HCT116 (cell line): ENCODE data around the gene MYCBP. TPM values are rescaled to one million over a fixed set of nuclear protein-coding genes. Genes with fewer than 3 reads are reported as not detected.

Source experiments
- ATAC-seq: fragments of 200-7000 bp; cut with Tn5 transposase; 2 replicates; pipeline ENCODE4 v1.9.1; 2020; ENCODE audit warnings: mild to moderate bottlenecking, moderate library complexity
- BruUV-seq: library from RNA; stranded (reverse); fragments of 400-500 nt; replicated peaks from 2 replicates; lab custom pipeline; 2021; lab: Mats Ljungman, UMichigan
- CTCF ChIA-PET: fragments of 300-600 bp; sonication (Branson Sonifier 250); formaldehyde crosslinking; loops from one replicate; lab custom pipeline; 2021; ENCODE audit warnings: antibody characterized with exemption; lab: Charles Lee
- POLR2A ChIA-PET: fragments of 300-600, 350-600 bp; sonication (Branson Sonifier 250); formaldehyde crosslinking; loops from one replicate; lab custom pipeline; 2021; ENCODE audit warnings: antibody characterized with exemption; lab: Charles Lee
- RAD21 ChIA-PET, 2 experiments: fragments of 300-600 bp; sonication (Branson Sonifier 250); formaldehyde crosslinking; loops; one replicate each; lab custom pipeline; 2023; ENCODE audit warnings: low total read pairs in 2 of 2; ENCODE audit not compliant: uncharacterized antibody in 2 of 2, unreplicated experiment in 2 of 2, low non-redundant PET in 1 of 2; lab: Charles Lee
- DNase-seq: peaks from one replicate; pipeline ENCODE4 v3.0.0-alpha.2; 2010; ENCODE audit warnings: low read depth, low spot score
- H2AFZ ChIP-seq: fragments of 200-600 bp; shearing (Covaris generic), sonication (generic); 2 replicates; pipeline ENCODE4 v1.6.1; 2017; ENCODE audit warnings: low read depth, mixed run types, mixed read lengths, antibody characterized with exemption, low read length; ENCODE audit not compliant: poor library complexity, severe bottlenecking
- H3K27ac ChIP-seq: 2 replicates; pipeline ENCODE4 v1.5.1; 2012; ENCODE audit warnings: low read depth, low read length
- H3K27me3 ChIP-seq: fragments of 200-600 bp; sonication (generic); 2 replicates; pipeline ENCODE4 v1.6.1; 2016; ENCODE audit warnings: mixed run types, low read length, mixed read lengths; ENCODE audit not compliant: insufficient read depth
- H3K36me3 ChIP-seq, 2 experiments: fragments of 200-500 bp in 1 of 2; fragments of 200-600 bp in 1 of 2; sonication (Bioruptor generic) in 1 of 2; sonication (generic) in 1 of 2; 2 replicates each; pipeline versions ENCODE4 v1.5.1 to v1.6.1; 2014 to 2016; ENCODE audit warnings: low read length in 2 of 2, inconsistent platforms in 1 of 2, mixed read lengths in 1 of 2, mixed run types in 1 of 2; ENCODE audit not compliant: insufficient read depth in 2 of 2, control insufficient read depth in 1 of 2
- H3K4me1 ChIP-seq, 2 experiments: fragments of 200-600 bp in 1 of 2; sonication (generic) in 1 of 2; 2 replicates each; pipeline versions ENCODE4 v1.5.1 to v1.6.1; 2012 to 2017; ENCODE audit warnings: low read length in 2 of 2, inconsistent platforms in 1 of 2, mild to moderate bottlenecking in 1 of 2, mixed read lengths in 1 of 2, mixed run types in 1 of 2, moderate library complexity in 1 of 2; ENCODE audit not compliant: insufficient read depth in 2 of 2, control insufficient read depth in 1 of 2
- H3K4me2 ChIP-seq: fragments of 200-600 bp; sonication (generic); 2 replicates; pipeline ENCODE4 v1.6.1; 2017; ENCODE audit warnings: mixed run types, low read length, mixed read lengths
- H3K4me3 ChIP-seq, 2 experiments: fragments of 200-600 bp in 1 of 2; sonication (generic) in 1 of 2; replicated peaks in 1 of 2; 2 replicates each; pipeline ENCODE4 v1.5.1; 2011 to 2016; ENCODE audit warnings: low read length in 2 of 2, control low read depth in 1 of 2, low read depth in 1 of 2, mild to moderate bottlenecking in 1 of 2, mixed read lengths in 1 of 2, mixed run types in 1 of 2
- H3K79me2 ChIP-seq: fragments of 200-600 bp; sonication (generic); 2 replicates; pipeline ENCODE4 v1.6.1; 2017; ENCODE audit warnings: mild to moderate bottlenecking, mixed run types, low read length, moderate library complexity, mixed read lengths; ENCODE audit not compliant: insufficient read depth
- H3K9ac ChIP-seq: fragments of 200-600 bp; sonication (generic); 2 replicates; pipeline ENCODE4 v1.6.1; 2016; ENCODE audit warnings: low read length, mixed read lengths
- H3K9me2 ChIP-seq: fragments of 200-600 bp; sonication (generic), shearing (Covaris generic); 2 replicates; pipeline ENCODE4 v1.6.1; 2017; ENCODE audit warnings: mixed run types, mild to moderate bottlenecking, moderate library complexity; ENCODE audit not compliant: insufficient read depth
- H3K9me3 ChIP-seq, 2 experiments: fragments of 200-500 bp in 1 of 2; fragments of 200-600 bp in 1 of 2; sonication (Bioruptor generic) in 1 of 2; sonication (generic) in 1 of 2; 2 replicates each; pipeline ENCODE4 v1.6.1; 2014 to 2017; ENCODE audit warnings: low read length in 2 of 2, mixed read lengths in 2 of 2, inconsistent platforms in 1 of 2, low read depth in 1 of 2, mild to moderate bottlenecking in 1 of 2, mixed run types in 1 of 2, moderate library complexity in 1 of 2; ENCODE audit not compliant: control insufficient read depth in 1 of 2, insufficient read depth in 1 of 2
- H4K20me1 ChIP-seq: fragments of 200-600 bp; sonication (generic), shearing (Covaris generic); 2 replicates; pipeline ENCODE4 v1.6.1; 2017; ENCODE audit warnings: mixed run types, mild to moderate bottlenecking, moderate library complexity; ENCODE audit not compliant: insufficient read depth
- ATF3 ChIP-seq: IDR thresholded peaks from 2 replicates; pipeline ENCODE4 v1.6.1; 2012
- CBX3 ChIP-seq: IDR thresholded peaks from 2 replicates; pipeline ENCODE4 v1.6.1; 2012; ENCODE audit warnings: low read depth
- CEBPB ChIP-seq: IDR thresholded peaks from 2 replicates; pipeline ENCODE4 v1.6.1; 2012; ENCODE audit warnings: low read depth
- EGR1 ChIP-seq: IDR thresholded peaks from 2 replicates; pipeline ENCODE4 v1.6.1; 2012; ENCODE audit warnings: low read depth
- ELF1 ChIP-seq: IDR thresholded peaks from 2 replicates; pipeline ENCODE4 v1.6.1; 2012; ENCODE audit warnings: low read depth, borderline replicate concordance
- EZH2phosphoT487 ChIP-seq: fragments of 200-600 bp; IDR thresholded peaks from 2 replicates; pipeline ENCODE4 v1.6.1; 2018; ENCODE audit warnings: antibody characterized with exemption, borderline replicate concordance
- FOSL1 ChIP-seq: IDR thresholded peaks from 2 replicates; pipeline ENCODE4 v1.6.1; 2012; ENCODE audit warnings: low read depth
- JUND ChIP-seq: IDR thresholded peaks from 2 replicates; pipeline ENCODE4 v1.6.1; 2012
- MAX ChIP-seq: IDR thresholded peaks from 2 replicates; pipeline ENCODE4 v1.6.1; 2012
- POLR2A ChIP-seq: IDR thresholded peaks from 2 replicates; pipeline ENCODE4 v1.7.0; 2011; ENCODE audit warnings: borderline replicate concordance; ENCODE audit not compliant: insufficient read depth, insufficient read length; ENCODE audit errors: extremely low read depth
- RAD21 ChIP-seq: IDR thresholded peaks from 2 replicates; pipeline ENCODE4 v1.6.1; 2012; ENCODE audit warnings: low read depth, mild to moderate bottlenecking
- REST ChIP-seq: IDR thresholded peaks from 2 replicates; pipeline ENCODE4 v1.6.1; 2012; ENCODE audit warnings: low read depth
- SIN3A ChIP-seq: IDR thresholded peaks from 2 replicates; pipeline ENCODE4 v1.6.1; 2012; ENCODE audit warnings: low read depth
- SP1 ChIP-seq: IDR thresholded peaks from 2 replicates; pipeline ENCODE4 v1.6.1; 2012; ENCODE audit warnings: low read depth
- SRF ChIP-seq: IDR thresholded peaks from 2 replicates; pipeline ENCODE4 v1.6.1; 2012; ENCODE audit warnings: low read depth
- TCF7L2 ChIP-seq: IDR thresholded peaks from 2 replicates; pipeline ENCODE4 v1.7.0; 2011; ENCODE audit warnings: borderline replicate concordance, inconsistent platforms; ENCODE audit not compliant: insufficient read depth, insufficient read length; ENCODE audit errors: extremely low read depth
- ZFX ChIP-seq: fragments of 450-650 bp; IDR thresholded peaks from 2 replicates; pipeline ENCODE4 v1.6.1; 2017
- ZNF274 ChIP-seq: fragments of 200-500 bp; sonication (Bioruptor generic); IDR thresholded peaks from 2 replicates; pipeline ENCODE4 v1.6.1; 2014; ENCODE audit warnings: mild to moderate bottlenecking, low read depth, low read length, inconsistent platforms
- intact Hi-C: fragments of 100-400 bp; cut with micrococcal nuclease; formaldehyde crosslinking; loops from 2 replicates; pipeline ENCODE4 v1.10.0; 2022
- total RNA-seq: library from RNA; stranded (reverse); gene quantifications from one replicate; pipeline ENCODE4 v1.2.1, GENCODE V29; 2021; ENCODE audit not compliant: unreplicated experiment

Gene MYCBP
- total RNA-seq, 1 experiment from 2014 or later, result 40.2 TPM

DNA sequence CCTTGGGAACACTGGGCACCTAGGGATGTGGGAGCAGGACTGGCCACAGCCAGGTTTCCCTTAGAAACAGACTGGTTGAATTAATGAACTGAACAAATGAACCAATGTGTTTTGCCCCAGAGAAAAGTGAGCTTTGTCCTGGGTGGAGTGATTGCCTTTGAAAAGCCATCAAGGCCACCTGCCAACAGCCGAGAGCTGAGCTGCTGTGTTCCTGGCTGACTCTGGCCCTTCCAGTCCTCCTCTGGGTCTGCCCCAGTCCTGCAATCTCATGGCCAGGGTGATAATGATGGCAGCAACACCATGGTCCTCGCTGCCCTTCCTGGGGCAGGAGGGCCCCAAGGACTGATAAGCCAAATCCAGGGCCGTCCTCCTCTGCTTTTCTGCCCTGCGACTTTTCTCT is 26.4 kb upstream of the MYCBP start:
- no TSS peak for BruUV-seq

GRCh38 chr1:38898653-38899230 is 25.6 kb upstream of the MYCBP start:
- ChIA-PET CTCF (no interaction called here), RAD21 (no interaction called here), POLR2A (no interaction called here)
- Histone ChIP-seq H3K27ac (no peak overlapping the region), H2AFZ (no peak overlapping the region), H4K20me1 (no peaks in the 10 kb centered on the region), H3K9me3 (no peaks in the 10 kb centered on the region), H3K9ac (no peak overlapping the region), H3K27me3 (no peaks in the 10 kb centered on the region), H3K4me2 (no peak overlapping the region), H3K4me3 (no peak overlapping the region), H3K79me2 (no peaks in the 10 kb centered on the region), H3K9me2 (no peaks in the 10 kb centered on the region), H3K4me1 (no peaks in the 10 kb centered on the region), H3K36me3 (no peaks in the 10 kb centered on the region)
- BruUV-seq, result no TSS peak
- ATAC-seq (no peak), DNase-seq (no peak)
- intact Hi-C loops, result no loop called here
- no peak for TF ChIP-seq ZFX
- no peak for TF ChIP-seq TCF7L2
- TF ChIP-seq REST, result no peak
- no peak for TF ChIP-seq ELF1
- no peak for TF ChIP-seq FOSL1
- no peak for TF ChIP-seq JUND
- no peak for TF ChIP-seq ATF3
- TF ChIP-seq EGR1, result no peak
- no peak for TF ChIP-seq POLR2A
- TF ChIP-seq EZH2phosphoT487, result no peak
- TF ChIP-seq ZNF274, result no peak
- TF ChIP-seq SIN3A, result no peak
- TF ChIP-seq CBX3, result no peak

More for the DNA sequence above, 26.4 kb upstream of the MYCBP start:
- no peaks in the 10 kb centered on the region for H3K36me3 ChIP-seq
- RAD21 ChIA-PET, result no interaction called here
- TF ChIP-seq FOSL1 (no peak), EZH2phosphoT487 (no peak), SRF (no peak), RAD21 (no peak), CBX3 (no peak), CEBPB (no peak), MAX (no peak), ZNF274 (no peak), ATF3 (no peak), SP1 (no peak), SIN3A (no peak)
- TF ChIP-seq, all 23 proteins: peak for 0
- intact Hi-C loops, result no loop called here
- H2AFZ ChIP-seq, result no peak overlapping the region
- H3K9me3 ChIP-seq, result no peaks in the 10 kb centered on the region
- H3K4me3 ChIP-seq, result no peak overlapping the region
- H3K9ac ChIP-seq, result no peak overlapping the region
- ChIA-PET POLR2A (no interaction called here), CTCF (no interaction called here)
- ATAC-seq, result no peak
- no peak overlapping the region for H3K4me2 ChIP-seq
- no peaks in the 10 kb centered on the region for H3K79me2 ChIP-seq
- H3K27ac ChIP-seq, result no peak overlapping the region
- H4K20me1 ChIP-seq, result no peaks in the 10 kb centered on the region
- no peaks in the 10 kb centered on the region for H3K27me3 ChIP-seq
- H3K9me2 ChIP-seq, result no peaks in the 10 kb centered on the region
- no peaks in the 10 kb centered on the region for H3K4me1 ChIP-seq
- DNase-seq, result no peak
